Activated T-cell treated with anti-CD3 and anti-CD28 coated beads for 24 hours (primary cell): ENCODE data around the gene PPP1R15A.
"Not testable (repeated sequence)": the region's sequence is repeated elsewhere in the genome, so short reads cannot be mapped to it uniquely, and the experiment has no call there.

Experiments used
- DNase-seq: peaks from one replicate; pipeline ENCODE4 v3.0.0-alpha.2; 2020; ENCODE audit warnings: low read depth

Gene PPP1R15A

GRCh38 chr19:48881741-48882657, 9.8 kb downstream of the PPP1R15A start:
- no peak for DNase-seq

- no peak for DNase-seq
Observed at GRCh38 chr19:48883726-48884125, 11.5 kb downstream of the PPP1R15A start.

- DNase-seq: no peak
Observed at GRCh38 chr19:48887861-48888612, 15.8 kb downstream of the PPP1R15A start.

DNA sequence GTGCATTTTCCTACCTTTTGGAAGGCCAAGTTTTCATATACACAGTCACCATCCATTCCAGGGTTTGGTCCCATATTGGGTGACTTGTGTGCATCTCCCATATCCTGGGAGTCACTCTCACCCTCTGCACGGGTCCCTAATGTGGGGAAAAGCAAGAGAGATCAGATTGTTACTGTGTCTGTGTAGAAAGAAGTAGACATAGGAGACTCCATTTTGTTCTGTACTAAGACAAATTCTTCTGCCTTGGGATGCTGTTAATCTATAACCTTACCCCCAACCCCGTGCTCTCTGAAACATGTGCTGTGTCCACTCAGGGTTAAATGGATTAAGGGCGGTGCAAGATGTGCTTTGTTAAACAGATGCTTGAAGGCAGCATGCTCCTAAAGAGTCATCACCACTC, 17.3 kb downstream of the PPP1R15A start:
- DNase-seq: not testable (repeated sequence)

- DNase-seq: no peak
Observed at GRCh38 chr19:48890551-48890950, 18.3 kb downstream of the PPP1R15A start.

DNA sequence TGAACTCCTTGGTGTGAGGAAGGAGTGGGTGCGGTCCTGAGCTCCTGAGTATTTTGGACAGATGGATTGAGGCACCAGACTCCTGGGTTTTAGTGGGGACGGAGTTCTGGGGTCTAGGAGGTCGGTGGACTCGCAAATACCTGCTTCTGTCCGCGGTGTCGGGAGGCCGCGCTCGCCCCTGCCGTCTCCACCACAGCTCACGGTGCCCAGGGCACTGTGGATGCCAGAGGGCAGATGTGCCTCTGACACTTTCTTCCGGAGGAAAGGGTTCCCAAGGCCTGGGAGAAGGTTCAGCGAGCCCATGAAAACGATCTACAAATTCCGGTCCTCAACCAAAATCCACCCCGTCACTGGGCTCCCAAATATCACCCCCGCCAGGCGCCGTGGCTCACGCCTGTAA, 23.0 kb downstream of the PPP1R15A start:
- DNase-seq: no peak

- no peak for DNase-seq
Observed at GRCh38 chr19:48896191-48896720, 24.0 kb downstream of the PPP1R15A start.

DNA sequence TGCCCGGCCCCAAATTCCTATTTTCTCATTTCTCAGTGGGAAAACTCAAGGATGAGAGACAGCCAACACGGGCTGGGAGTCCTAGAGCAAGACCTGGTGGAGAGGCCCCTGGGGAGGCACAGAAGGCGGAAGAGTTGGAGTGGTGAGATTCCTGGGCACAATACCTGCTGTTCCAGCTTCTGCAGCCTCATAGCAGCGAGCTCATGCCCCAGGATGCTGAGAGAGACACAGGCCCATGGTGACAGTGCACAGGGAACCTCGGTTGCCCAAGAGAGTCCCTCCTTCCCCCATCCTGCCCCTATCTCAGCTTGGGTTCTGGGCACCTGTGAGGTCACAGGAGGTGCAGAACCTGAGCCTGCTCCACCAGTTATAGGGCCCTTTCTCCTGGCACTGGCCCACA, 25.0 kb downstream of the PPP1R15A start:
- no peak for DNase-seq

DNA sequence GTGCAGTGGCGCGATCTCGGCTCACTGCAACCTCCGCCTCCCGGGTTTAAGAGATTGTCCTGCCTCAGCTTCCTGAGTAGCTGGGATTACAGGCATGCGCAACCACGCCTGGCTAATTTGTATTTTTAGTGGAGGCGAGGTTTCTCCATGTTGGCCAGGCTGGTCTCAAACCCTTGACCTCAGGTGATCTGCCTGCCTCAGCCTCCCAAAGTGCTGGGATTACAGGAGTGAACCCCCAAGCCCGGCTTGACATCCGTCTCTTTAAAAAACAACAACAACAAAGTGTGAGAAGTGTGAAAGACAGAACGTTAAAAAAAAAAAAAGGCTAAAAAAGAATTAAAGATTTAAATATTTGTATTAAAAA, 27.1 kb downstream of the PPP1R15A start:
- DNase-seq: not testable (repeated sequence)

DNA sequence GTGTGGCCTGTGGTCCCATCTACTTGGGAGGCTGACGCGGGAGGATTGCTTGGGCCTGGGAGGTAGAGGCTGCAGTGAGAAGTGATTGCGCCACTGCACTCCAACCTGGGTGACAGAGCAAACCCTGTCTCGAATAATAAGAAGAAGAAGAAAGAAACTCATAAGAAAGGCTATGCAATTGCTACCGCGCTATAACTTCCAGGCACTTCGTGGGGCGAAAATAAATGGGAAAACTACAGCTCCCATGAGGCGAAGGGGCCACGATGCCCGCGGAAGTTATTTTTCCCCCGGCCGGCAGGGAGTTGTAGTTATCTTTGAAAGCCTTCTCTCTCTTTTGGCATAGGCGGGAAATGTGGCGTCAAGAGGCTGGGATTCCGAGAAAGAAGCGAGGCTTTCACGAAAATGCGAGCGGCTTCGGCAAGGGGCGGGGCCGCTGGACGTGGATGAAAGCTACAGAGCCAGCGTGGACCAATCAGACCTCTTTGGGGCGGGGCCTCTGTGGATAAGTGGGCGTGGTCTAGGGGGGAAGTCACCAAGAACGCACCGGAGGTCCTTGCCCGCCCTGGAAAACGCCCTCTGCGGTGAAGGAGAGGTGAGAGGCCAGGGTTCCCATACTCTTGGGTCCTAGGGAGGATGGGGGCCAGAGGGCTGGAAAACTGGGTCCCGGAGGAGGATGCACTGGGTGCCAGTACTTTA, 27.7 kb downstream of the PPP1R15A start, which contains the start of gene NUCB1:
Gene NUCB1 (plus strand): TSS at position 532 of the 696 bp plus-strand sequence. CDS start 485 bp downstream, outside the sequence.
- DNase-seq: peak; percentile 99

DNA sequence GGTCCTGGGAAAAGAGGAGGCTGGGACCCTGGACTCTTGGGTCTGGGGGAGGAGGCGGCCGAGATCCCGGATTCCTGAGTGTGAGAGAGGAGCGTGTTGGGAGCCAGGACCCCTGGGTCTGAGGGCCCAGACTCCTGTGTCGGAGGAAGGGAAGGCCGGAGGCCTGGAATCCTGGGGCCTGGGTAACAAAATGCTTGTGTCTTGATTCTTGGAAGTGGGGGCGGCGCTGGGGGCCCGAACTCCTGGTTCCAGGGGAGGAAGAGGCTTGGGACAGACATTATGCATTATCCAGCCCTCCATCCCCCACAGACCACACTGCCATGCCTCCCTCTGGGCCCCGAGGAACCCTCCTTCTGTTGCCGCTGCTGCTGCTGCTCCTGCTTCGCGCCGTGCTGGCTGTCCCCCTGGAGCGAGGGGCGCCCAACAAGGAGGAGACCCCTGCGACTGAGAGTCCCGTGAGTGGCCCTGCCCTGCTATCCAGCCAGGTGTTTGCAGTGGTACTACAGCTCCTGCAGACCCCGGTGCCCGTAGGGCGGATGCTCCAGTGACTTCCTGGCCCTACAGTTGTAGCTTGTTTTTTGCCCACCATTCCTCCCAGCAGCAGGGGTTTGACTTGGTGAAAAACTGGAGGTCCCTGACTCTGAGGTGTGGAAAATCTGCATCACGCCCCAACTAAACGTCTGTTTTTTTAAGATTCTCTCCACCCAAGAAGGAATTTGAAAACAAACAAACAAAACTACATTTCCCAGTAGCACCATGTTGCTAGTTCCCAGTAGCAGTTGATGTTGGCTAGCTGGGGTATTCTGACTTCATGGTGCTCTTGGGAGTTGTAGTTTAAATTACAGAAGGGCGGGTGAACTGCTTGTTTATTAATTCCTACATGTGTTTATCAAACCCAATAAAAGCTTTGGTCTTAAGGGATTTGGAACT, 28.5 kb downstream of the PPP1R15A start:
- no peak for DNase-seq

DNA sequence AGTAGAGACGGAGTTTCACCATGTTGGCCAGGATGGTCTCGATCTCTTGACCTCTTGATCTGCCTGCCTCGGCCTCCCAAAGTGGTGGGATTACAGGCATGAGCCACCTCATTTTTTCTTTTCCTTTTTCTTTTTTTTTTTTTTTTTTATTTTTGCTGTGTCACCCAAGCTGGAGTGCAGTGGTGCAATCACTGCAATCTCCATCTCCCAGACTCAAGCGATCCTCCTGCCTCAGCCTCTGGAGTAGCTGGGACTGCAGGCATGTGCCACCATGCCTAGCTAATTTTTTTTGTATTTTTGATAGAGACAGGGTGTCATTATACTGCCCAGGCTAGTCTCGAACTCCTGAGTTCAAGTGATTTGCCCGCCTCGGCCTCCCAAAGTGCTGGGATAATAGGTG, 30.1 kb downstream of the PPP1R15A start:
- not testable (repeated sequence) for DNase-seq

DNA sequence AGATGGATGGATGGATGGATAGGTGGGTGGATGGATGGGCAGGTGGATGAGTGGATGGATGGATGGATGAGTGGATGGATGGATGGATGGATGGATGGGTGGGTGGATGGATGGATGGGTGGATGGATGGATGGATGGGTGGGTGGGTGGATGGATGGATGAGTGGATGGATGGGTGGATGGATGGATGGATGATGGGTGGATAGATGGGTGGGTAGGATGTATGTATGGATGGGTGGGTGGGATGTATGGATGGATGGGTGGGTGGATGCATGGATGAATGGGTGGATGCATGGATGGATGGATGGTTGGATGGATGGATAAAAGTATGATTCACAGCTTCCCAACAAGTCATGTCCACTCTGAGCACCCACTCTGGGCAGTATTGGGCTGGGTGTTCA, 31.6 kb downstream of the PPP1R15A start:
- not testable (repeated sequence) for DNase-seq

DNA sequence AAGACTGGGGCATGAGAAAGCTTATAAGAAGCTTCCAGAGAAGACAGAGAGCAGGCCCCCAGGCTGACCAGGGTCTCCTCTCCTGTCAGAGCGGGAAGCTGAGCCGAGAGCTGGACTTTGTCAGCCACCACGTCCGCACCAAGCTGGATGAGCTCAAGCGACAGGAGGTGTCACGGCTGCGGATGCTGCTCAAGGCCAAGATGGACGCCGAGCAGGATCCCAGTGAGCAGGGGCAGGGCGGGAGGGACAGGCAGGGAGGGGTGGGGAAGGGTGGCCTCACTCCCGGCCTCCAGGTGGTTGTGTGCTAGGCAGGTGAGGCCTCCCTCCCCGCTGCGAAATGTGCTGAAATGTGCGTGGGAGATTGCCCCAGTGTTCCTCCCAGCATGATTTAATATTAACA, 33.4 kb downstream of the PPP1R15A start:
- DNase-seq: no peak

DNA sequence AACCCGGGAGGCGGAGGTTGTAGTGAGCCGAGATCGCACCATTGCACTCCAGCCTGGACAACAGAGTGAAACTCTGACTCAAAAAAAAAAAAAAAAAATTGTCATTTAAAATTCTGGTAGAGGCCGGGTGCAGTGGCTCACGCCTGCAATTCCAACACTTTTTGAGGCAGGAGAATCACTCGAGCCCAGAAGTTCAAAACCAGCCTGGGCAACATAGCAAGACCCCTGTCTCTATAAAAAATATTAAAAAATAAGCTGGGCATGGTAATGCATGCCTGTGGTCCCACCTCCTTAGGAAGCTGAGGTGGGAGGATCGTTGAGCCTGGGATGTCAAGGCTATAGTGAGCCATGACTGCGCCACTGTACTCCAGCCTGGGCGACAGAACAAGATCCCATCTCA, 34.1 kb downstream of the PPP1R15A start:
- DNase-seq: no peak

- DNase-seq: no peak
Observed at GRCh38 chr19:48907671-48908070, 35.5 kb downstream of the PPP1R15A start.

DNA sequence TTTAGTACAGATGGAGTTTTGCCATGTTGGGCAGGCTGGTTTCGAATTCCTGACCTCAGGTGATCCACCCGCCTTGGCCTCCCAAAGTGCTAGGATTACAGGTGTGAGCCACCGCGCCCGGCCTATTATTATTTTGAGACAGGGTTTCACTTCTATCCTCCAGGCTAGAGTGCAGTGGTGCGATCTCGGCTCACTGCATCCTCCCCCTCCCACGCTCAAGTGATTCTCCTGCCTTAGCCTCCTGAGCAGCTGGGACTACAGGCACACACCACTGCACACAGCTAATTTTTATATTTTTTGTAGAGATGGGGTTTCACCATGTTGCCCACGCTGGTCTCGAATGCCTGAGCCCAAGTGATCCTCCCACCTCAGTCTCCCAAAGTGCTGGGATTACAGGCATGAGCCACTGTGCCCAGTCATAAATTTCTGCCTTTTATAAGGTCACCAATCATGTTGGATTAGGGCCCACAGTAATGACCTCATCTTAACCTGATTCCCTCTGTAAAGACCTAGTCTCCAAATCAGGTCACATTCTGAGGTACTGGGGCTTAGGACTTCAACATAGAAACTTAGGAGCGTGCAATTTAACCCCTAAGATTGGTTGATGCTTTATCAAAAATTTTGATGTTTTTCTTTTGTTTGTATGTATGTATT, 37.3 kb downstream of the PPP1R15A start:
- not testable (repeated sequence) for DNase-seq

DNA sequence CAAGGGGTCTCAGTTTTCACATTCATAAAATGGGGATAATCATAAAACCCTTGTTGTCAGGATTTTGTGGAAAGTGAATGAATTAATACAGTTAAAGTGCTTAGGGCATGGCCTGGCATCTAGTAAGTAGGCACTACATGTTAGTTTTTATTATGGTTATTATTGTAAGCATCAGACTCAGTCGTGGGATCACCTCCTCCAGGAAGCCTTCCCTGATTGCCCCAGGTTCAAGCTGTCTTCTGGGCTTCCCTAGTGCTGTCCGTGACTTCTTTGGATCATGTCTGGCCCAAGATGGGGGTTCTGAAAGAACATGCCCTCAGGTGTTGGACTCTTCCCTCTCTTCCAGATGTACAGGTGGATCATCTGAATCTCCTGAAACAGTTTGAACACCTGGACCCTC, 38.6 kb downstream of the PPP1R15A start:
- no peak for DNase-seq

DNA sequence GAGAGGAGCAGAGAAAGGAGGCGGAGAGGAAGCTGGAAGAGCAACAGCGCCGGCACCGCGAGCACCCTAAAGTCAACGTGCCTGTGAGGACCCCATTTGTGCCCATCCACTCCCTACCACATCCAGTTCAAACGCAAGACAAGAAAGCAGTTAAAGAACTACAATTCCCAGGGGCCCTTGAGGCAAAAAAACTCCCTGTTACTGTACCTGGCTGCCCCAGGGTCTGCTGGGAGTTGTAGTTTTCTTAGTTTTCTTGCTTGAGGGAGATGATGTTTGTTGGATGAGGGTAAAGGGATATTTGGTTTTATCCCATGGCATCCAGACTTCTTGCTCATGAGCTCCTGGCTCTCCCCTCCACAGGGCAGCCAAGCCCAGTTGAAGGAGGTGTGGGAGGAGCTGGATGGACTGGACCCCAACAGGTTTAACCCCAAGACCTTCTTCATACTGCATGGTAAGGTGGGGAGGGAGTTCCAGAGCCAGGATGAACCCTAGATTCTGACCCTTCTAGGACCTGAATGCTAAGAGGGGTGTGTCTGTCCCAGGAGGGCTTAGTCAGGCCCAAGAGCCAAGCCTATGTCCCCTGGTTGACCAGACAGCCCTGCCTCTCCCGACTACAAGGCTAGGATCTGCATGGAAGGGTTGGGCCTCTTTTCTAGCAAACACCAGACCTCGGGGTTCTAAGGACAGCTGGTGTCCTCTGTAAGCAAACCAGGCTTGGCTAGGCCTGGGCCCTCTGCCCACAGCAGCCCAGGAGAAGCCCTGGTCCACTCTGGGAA, 41.1 kb downstream of the PPP1R15A start:
- DNase-seq: no peak

GRCh38 chr19:48914181-48914580, 42.0 kb downstream of the PPP1R15A start:
- no peak for DNase-seq
